NCI-H2029 (cell line): ENCODE measurements around the gene LHPP.

Source experiments
- DNase-seq: peaks from one replicate; lab custom pipeline; 2025; lab: John Stamatoyannopoulos, UW

The LHPP gene

DNA sequence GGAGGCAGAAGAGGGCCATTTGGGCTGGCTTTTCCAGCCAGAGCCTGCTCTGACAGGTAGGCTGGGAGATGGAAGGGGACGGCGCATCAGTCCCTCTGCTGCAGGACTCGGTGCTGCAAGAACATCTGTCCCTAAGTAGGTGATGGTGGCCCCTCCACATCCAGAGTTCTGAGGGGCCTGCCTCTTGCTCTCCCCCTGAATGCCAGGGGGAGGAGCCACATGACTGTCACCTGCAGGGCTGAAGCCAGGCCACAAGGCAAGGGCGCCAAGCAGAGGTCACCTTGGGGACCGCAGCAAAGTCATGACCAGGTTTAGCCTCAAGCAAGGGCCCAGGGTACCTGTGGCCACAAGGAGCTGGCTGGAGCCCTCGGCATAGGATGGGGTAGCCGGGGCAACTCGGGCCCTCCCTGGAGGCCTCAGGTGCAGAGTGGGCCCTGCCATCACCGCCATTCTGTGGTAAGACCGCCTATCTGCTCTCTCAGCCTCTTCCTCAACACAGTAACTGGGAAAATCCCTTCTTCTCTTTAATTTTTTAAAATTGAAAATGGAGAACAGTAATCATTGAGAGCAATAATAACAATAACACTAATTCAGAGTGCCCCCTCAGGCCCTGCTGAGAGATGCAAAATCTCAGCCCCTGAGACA is 183.3 kb downstream of the LHPP start:
- DNase-seq: no peak

DNA sequence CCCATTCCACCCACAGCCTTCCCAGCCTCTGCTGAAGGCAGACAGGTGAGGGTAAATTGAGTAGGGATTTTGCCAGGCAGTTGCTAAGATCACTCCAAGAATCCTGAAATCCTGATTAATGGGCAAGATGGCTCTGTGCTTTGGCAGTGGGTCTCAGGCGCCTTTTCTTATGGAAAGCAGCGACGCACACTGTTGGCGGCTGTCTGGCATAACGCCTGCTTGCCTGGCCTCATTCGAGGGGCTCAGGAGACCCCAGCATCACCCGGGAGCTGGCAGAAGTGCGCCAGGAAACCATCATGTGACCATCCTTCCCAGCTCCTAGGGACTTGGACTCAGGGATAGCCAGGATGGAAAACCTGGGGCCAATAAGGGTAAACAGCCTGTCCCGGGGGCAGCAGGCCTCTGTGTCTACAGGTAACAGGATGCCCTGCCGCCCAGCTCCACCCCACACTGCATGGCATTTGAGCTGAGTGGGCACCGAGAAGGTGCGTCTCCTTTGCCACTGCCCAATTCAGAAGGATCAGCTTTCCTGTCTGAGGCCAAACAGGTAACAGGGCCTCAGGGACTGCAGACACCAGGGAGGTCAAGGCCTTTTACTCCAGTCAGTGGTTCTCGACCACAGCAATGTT is 184.0 kb downstream of the LHPP start:
- no peak for DNase-seq

GRCh38 chr10:124646483-124647352 is 185.1 kb downstream of the LHPP start:
- DNase-seq: no peak

DNA sequence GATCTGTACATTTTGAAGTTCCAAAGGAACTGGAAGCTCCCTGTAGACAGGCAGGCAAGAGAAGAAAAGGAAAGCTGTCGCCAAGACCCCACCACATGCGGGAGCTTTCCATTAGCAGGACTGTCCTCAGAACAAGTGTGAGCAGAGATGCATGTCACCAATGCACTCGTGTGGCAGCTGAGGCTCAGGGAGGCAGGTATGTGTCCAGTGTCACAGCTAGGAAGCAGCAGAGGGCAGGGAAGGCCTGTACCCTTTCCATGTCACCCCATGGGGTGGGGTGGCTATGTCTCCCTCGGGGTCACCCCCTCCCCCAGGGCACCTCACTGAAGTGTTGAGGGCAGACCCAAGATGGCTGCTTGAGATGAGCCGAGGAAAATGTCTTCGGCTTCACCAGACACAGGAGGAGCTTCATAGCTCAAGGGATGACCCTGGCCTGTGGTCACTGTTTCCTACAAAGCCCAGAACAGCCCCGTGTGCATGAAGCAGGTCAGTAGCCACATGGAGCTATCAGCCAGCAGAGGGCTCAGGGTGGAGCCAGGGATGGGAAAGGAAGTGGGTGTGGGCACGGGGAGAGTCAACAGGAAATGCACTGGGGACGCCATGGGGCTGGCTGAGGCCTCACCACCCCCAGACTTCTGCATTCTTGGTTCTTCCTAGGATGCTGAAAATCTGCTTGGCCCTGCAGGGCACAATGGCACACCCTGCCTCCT is 186.0 kb downstream of the LHPP start:
- DNase-seq: peak; percentile 19

- no peak for DNase-seq
These were observed 186.5 kb downstream of the LHPP start for GRCh38 chr10:124648131-124648475.

DNA sequence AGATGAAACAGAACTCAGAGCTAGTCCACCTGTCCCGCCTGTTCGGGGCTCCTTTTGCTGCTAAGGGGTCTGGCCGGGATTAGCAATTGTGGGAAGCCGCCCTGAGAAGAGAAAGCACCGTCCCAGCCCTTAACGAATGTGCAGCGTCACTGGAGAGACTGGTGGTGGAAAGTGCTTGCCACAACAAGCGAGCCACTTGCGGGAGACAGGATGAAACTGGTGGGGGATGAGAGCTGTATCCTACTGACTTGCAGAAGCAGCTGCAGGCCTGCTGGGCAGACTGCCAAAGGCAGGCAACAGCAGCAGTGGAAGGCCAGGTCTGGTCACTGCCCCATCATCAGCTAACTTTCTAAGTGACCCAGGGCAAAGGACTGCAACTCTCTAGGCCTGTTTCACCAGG is 187.1 kb downstream of the LHPP start:
- DNase-seq: peak; percentile 89

- DNase-seq: no peak
These were observed 187.6 kb downstream of the LHPP start for GRCh38 chr10:124649214-124649613.

DNA sequence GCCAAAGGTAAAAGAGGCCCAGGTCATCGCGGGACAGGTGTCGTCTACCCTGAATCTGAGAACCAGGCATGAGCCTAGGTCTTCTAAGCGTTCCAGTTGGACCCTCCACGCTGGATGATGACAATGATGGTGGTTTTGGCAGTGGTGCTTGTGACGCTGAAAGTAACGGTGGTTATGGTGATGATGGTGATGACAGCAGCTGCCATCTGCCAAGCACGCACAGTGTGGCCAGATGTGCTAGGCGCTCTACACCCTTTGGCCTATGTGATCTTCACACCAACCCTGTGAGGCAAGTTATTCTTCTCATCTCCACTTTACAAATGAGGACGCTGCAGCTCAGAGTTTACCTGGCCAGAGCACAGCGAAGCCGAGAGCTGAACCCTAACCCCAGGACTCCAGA is 188.6 kb downstream of the LHPP start:
- no peak for DNase-seq

DNA sequence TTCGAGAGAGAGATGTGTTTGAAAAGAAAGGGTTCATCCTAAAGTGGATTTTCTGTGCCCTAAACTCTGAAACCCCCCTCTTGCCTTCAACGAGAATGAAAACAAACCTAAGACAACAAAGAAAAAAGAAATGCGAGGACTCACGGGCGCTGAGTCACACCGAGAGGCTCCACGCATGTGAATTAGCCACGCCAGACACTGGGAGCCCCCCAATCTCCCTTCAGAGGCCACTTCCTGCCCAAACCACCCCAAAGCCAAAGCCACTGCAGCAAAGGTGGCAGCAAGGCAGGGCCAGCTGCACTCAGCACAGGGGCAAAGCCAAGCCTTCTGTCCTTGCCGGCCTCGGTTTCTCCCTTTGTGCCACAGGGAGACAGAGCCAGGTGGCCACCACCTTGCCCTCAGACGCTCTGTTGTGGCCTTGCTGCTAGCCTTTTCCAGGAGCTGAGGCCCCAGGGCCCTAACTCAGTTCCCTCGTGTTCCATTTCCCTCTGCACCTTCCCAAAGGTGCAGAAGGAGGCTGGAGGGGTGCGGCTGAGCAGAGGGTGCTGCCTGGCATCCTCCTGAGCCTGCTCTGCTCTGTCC is 189.3 kb downstream of the LHPP start:
- no peak for DNase-seq

DNA sequence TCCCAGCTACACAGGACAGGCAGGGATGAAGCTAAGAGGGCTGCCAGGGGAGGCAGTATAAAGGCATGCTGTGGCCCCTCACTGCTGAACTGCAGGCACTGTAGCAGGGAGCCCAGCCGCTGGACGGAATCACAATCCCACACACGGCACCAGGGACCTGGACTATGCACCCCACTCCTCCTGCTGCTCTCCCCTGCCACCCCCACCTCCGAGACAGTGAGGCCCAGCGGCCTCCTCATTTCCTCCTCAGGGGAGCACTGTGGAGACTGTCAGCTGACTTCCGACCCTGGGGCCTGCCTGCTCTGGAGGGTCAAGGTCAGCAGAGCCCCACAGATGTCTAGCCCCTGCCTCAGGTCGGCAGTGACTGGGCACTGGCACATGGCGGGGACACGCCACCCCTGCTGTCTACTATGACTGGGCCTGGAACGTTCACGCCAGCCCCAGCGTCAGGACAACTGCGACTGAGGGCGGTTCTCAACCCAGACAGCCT is 189.8 kb downstream of the LHPP start:
- DNase-seq: no peak

DNA sequence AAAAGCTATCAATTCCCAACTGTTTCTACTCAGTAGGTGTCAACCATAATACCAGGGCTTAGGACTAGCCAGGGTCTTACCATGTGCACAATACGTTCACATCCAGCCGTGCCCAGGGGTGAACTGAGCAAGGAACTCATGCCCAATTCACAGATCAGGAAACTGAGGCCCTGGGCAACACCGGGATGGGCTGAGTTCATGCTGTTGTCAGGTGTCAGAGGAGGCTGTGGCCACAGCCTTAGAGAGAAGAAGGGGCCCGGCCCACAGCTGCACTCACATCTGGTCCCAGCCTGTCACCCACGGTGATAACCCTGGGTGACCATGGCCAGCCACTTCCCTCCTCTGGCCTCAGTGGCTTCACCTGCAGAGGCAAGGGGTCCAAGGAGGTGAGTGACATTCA is 190.6 kb downstream of the LHPP start:
- DNase-seq: no peak

DNA sequence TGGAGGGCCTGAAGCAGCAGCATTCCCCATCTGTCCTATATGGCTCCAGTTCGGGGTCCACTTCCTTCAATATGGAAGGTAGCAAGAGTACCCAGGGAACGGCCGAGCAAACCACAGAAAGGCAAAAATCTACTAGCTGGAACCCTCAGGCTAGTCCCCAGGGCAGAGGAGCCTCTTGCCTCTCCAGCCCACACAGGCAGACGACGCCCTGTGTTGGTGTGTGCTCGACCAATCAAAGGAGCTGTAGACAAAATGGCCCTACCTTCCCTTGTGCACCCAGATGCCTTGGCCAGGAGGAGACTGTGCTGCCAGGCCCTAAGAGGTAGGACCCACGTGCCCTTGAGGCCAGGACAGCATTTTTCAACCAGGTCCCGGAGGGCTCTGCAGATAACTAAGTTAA is 191.1 kb downstream of the LHPP start:
- DNase-seq: no peak

GRCh38 chr10:124653311-124653710 is 191.7 kb downstream of the LHPP start:
- no peak for DNase-seq

DNA sequence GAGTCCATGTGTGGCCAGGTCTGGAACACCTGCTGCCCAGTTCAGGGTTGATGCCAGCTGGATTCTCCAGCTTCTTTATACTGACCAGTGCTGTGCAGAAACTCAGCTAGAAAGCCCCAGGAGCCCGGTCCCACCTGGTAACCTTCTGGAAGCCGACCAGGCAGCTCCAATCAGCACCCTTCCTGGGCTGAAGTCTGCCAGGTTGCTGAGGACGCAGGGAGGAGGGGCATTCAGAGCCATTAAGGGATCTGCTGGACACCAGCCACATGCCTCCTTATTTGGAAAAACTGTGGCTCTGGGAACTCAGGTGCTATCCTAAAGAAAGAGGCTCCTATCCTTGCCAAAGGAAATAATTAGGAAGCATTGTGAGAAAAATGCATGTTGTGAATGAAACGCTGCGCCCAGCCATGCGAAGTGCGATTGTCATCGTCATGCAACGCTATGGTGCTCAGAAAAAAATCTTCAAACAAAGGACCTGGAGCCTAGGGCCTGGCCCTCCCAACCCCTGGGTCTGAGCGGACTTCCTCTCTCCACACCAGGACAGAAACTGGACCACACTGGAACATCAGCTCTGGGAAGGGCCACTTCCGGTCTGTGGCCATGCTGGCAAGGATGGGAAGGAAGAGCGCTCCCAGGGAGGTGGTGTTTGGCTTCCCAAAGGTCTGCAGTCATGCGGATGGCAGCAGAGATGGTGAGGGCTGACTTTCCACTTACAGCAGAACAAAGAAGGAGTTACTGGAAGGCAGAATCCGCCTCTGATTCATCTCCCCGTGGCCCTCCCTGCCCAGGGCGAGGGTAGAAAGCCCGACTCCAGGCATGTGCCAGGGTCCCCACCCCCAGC is 192.4 kb downstream of the LHPP start:
- peak; percentile 79 for DNase-seq

DNA sequence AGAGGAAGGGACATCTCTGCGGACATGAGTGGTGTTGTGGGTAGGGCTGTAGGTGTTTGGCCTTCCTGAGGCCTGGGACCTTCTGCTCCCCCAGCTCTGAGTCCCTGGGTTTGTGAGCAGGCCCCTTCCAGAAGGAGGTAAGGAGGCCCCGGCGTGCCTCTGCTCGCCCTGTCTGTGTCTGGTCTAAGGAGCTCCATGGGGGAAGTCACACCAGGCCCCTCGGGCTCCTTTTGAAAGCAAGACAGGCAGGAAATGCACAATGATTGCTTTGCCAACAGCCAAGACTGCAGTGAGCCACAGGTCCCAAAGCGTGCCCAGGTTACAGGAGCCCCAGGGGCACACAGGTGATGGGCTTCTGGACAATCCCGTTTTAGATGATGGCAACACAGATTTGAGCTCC is 193.1 kb downstream of the LHPP start:
- no peak for DNase-seq

- DNase-seq: no peak
These were observed 193.8 kb downstream of the LHPP start for GRCh38 chr10:124655191-124656112.

DNA sequence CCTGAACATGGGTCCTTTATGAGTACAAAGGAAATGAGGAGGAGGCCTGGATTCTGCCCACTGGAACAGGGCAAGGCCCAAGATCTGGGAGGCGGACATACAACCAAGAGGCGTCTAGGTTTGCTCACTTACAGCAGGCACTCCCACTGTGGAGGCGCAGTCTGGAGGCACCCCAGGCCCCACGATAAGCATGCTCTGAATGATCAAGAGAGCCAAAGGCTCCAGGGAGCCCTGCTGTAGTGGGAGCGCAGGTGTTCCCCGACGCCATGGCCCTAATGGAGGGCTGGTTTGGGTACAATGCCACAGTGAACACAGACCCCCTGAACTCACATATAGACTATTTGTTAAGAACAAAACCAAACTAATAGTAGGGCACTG is 194.5 kb downstream of the LHPP start:
- DNase-seq: no peak

DNA sequence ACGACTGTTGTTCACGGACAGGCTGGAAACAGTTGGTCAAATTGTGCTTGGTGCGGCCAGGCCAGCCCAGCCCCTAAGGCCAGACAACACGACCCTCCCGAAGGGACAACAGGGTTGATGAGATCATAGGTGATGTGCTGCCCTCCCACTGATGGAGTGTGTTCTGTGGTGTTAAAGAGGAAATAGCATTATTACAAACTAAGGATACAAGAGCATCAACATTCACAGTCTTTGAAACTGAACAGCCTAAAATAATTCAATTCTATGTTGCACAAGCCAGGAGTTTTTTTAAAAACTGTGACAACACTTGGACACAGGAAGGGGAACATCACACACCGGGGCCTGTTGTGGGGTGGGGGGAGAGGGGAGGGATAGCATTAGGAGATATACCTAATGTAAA is 194.9 kb downstream of the LHPP start:
- DNase-seq: no peak

GRCh38 chr10:124657806-124658205 is 196.2 kb downstream of the LHPP start:
- DNase-seq: no peak

- DNase-seq: no peak
These were observed 197.1 kb downstream of the LHPP start for GRCh38 chr10:124658591-124659242.
